SW 1271 (cell line): Measurements from ENCODE around the gene IFT122.
"Not testable (repeated sequence)": the region's sequence is repeated elsewhere in the genome, so short reads cannot be mapped to it uniquely, and the experiment has no call there.

Experiments used
- DNase-seq, 2 experiments: peaks; one replicate each; lab custom pipeline; 2025; lab: John Stamatoyannopoulos, UW

The IFT122 gene, protein sequence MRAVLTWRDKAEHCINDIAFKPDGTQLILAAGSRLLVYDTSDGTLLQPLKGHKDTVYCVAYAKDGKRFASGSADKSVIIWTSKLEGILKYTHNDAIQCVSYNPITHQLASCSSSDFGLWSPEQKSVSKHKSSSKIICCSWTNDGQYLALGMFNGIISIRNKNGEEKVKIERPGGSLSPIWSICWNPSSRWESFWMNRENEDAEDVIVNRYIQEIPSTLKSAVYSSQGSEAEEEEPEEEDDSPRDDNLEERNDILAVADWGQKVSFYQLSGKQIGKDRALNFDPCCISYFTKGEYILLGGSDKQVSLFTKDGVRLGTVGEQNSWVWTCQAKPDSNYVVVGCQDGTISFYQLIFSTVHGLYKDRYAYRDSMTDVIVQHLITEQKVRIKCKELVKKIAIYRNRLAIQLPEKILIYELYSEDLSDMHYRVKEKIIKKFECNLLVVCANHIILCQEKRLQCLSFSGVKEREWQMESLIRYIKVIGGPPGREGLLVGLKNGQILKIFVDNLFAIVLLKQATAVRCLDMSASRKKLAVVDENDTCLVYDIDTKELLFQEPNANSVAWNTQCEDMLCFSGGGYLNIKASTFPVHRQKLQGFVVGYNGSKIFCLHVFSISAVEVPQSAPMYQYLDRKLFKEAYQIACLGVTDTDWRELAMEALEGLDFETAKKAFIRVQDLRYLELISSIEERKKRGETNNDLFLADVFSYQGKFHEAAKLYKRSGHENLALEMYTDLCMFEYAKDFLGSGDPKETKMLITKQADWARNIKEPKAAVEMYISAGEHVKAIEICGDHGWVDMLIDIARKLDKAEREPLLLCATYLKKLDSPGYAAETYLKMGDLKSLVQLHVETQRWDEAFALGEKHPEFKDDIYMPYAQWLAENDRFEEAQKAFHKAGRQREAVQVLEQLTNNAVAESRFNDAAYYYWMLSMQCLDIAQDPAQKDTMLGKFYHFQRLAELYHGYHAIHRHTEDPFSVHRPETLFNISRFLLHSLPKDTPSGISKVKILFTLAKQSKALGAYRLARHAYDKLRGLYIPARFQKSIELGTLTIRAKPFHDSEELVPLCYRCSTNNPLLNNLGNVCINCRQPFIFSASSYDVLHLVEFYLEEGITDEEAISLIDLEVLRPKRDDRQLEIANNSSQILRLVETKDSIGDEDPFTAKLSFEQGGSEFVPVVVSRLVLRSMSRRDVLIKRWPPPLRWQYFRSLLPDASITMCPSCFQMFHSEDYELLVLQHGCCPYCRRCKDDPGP

DNA sequence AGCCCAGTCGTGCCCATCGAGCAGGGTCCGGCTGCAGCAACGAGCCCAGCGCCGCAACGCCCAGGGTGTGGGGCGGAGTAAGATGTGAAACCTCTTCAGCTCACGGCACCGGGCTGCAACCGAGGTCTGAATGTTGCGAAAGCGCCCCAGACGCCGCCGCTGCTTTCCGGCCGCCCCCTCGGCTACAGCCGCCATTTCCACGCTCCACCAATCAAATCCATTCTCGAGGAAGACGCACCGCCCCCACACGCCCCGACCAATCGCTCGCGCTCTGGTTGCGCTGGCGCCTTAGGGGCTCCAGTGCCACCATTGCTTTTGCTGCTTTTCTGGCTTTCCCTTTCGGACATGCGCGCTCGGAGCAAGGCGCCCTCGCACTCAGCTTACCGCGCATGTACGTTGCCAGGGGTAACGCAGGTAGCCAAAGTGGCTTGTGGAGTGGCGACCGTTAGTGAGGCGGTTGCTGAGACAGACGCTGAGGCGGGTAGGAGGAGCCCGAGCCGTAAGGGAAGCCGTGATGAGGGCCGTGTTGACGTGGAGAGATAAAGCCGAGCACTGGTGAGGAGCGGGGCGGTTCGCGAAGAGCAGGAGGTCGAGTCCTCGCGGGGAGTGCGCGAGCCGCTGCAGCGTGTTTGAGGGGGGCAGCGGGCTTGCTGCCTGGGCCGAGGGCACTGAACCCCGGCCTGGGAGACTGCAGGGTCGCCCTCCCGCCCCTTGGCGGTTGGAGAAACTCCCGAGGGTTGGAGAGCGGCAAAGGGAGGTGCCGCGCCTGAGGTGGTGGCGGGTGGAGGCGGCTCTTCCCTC, at the start of gene IFT122, which contains the start of gene MBD4:
TSS of gene IFT122 (plus strand) at position 408 of the 801 bp plus-strand sequence. CDS start at position 515, 107 bp downstream.
TSS of gene MBD4 (minus strand) at position 132 of the 801 bp plus-strand sequence. CDS start at position 17, 115 bp downstream.
- peak; percentile 99 for DNase-seq

DNA sequence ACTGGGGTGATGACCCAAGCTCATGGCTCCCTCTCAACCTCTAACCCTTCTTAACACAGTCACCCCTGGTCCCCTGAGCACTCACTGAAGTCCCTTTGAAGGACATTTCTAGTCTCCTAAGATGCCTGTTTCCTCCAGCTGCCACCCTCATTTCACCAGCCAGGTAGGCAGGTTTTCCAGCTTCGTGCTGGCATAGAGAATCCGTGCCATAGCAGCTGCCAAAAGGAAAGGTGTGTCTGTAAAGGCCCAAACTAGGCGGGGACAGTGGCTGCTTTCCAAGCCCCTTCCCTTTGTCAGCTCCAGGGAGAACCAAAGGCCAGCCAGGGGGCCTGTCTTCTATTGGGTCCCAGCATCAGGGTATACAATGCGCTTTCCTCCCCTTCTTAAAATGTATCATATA, 48.4 kb upstream of the IFT122 start:
- not testable (repeated sequence) for DNase-seq

DNA sequence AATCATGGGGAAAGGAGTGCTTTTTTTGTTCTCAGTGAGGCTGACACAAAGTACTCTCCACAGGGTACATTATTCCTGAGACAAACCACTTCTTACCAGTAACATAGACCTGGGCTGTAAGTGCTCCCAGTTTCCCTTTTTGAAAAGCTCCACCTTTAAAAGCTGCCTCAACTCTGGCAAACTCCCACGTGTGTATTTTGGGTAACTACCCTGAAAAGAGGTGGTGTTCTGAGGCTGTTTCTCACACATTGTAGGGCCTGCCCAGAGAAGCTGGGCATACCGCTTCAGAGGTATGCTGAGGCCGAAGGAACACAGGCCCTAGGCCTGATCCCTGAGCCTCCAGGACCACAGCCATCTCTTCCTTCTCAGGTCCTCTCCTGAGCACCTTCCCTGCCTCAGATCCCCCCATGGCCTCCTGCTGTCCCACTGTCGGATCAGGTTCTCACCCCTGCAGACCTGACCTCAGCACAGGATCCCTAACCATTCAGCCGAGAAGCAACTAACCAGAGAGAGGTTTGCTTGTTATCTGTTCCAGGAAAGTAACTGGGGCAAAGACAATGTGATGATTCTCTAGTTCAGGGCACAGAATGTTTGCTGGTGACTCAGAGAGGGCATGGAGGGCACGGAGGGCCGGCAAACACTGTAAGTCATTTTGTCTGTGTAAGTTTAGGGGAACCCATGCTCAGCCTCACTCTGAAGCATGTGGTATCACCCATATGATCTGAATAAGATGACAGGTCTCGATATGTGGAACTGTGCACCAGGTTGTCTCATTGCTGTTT, 47.7 kb upstream of the IFT122 start:
- not testable (repeated sequence) for DNase-seq

DNA sequence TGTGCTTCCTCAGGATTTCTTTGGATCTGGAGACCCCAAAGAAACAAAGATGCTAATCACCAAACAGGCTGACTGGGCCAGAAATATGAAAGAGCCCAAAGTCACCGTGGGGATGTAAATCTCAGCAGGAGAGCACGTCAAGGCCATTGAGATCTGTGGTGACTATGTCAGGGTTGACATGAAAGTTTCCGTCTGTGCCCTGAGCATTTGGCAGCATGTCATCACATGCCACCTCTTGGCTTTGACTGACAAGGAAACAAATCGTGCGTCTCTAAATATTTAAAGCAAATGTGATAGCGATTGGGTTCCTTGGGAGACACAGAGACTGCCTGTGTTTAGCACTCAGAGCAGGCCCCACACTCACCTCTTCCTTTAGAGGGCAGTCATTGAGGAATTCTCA, 46.8 kb upstream of the IFT122 start:
- no peak for DNase-seq

DNA sequence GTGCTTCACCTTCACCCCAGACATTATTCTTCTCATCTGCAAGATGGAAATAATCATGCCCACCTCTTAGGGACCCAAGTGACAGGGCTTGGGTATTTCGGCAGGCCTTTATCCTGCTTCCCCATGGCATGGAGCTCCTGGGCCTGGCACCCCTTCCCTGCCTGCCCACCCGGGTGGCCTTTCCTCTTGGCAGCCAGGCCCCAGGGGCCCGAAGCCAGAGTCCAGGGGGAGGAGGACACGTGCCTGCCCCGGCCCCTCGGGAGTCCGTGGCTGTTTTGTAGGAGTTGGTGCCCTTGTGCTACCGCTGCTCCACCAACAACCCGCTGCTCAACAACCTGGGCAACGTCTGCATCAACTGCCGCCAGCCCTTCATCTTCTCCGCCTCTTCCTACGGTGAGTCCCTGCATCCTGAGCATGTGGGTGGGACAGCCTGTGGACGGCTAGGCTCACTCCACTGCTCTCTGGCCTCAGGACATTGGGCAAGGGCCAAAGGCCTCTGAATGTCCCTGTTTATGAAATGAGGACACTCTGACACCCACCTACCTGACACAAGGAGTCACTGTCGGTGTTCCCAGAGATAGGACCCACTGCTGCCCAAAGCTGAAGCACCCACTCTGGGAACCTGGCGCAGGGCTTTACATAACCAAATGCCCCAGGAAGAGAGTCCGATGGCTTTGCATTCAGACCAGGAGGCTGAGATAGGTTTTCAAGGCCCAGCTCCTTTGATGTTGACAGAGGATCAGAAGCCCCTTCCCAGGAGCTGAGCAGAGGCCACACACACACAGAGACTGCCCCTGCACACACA, 46.1 kb upstream of the IFT122 start:
- not testable (repeated sequence) for DNase-seq

DNA sequence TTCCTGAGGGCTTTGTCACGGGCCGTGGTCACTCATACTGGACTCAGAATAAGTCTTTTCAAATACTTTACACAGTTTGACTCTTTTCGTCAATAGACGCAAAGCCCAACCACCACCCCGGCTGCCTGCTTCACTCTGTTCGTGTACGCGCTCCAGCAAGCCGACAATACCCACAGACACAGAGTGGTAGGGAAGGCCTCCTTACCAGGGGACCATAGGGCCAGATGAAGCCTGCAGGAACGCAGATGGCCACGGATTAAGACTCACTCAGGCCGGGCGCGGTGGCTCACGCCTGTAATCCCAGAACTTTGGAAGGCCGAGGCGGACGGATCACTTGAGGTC, 41.2 kb upstream of the IFT122 start:
- no peak for DNase-seq

DNA sequence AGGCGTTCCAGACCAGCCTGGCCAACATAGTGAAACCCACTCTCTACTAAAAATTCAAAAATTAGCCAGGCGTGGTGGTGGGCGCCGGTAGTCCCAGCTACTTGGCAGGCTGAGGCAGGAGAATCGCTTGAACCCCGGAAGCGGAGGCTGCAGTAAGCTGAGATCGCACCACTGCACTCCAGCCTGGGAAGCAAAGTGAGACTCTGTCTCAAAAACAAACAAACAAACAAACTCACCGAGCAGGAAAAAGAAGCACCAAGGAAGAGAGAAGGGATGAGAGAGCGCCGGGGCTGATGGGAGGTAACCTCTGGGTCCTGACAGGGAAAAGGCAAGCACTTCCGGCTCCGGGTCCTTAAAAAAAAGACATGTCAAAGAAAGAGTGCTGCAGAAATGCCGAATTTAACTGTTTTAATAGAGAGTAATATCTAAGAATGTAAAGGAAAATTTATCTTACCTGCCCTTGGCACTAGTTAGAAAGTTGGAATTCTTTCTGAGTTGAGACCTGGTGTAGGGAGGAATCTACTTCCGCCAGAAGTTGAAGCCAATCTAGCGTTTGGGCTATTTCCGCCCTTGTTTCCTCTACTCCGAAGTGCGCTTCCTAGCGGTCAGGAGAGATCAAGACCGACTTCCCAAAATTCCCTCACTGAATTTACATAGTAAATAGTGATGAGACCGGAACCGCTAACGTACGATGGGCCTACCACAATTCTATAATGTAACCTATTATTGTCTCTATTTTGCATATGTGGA, 40.7 kb upstream of the IFT122 start:
- DNase-seq: peak; percentile 83 to 98

DNA sequence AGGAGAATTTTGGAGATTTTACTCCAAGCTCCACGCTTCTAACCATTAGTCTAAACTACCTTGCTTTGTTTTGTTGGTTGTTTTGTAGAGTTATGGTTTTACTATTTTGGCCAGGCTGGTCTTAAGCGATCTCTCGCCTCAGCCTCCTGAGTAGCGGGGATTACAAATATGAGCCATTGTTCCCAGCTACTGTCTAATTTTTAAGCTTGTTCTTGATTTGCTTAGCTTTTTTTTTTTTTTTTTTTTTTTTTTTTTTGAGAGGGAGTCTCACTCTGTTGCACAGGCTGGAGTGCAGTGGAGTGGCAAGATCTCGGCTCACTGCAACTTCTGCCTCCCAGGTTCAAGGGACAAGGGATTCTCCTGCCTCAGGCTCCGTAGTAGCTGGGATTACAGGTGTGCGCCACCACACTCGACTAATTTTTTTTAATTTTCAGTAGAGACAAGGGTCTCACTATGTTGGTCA, 40.1 kb upstream of the IFT122 start:
- DNase-seq: no peak

DNA sequence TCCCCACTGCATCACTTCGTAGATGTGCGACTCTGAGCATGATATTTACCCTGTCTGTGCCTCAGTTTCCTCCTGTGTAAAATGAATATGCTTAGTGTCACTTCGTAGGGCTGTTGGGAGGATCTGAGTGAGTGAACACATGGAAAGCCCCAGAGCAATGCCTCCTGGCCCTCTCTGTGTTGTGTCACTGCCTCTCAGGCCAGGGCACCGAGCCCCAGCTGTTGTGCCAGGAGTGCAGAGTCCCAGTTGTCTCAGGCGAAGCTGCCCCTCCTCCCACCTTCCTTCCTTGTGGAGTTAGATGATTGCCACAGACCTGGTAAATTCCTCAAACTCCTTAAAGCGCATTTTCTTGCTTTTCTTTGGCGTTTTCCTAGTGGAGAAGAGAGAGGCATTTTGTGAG, 37.8 kb upstream of the IFT122 start:
- DNase-seq: no peak

DNA sequence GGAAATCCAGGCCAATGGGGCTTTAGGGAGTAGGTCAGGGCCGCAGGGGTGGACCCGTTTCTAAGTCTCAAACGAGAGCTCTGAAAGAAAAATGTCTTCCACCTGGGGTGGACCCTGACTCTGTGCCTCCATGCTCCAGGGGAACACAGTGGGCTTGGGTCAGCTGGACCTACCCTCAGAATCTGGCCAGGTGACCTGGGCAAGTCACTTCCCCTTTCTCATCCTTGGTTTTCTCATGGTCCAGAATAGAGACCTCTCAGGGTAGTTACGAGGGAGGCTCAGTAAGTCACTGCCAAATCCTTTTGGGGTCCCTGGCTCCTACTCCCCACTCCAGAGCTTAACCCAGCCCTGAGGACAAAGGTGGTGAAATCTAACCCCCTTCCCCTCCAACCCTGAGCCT, 37.4 kb upstream of the IFT122 start:
- no peak for DNase-seq

DNA sequence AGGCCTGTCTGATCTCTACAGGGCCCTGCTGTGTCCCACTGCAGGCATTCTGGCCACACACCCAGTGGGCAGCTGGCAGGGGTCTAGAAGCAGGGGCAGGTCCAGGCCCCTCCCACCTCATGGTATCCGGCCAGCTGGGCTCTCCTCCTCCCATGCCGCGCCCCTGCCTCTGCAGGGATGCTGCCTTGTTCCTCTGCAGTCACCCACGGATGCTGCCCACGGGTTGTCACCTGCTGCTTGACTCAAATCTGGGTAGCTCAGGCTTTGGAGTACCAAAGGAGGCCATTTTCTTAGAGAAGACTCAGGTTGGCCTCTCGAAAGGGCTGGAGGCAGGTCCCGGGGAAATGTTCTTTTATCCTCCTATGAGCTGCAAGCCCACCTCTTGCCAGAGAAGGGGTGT, 36.6 kb upstream of the IFT122 start:
- DNase-seq: no peak

DNA sequence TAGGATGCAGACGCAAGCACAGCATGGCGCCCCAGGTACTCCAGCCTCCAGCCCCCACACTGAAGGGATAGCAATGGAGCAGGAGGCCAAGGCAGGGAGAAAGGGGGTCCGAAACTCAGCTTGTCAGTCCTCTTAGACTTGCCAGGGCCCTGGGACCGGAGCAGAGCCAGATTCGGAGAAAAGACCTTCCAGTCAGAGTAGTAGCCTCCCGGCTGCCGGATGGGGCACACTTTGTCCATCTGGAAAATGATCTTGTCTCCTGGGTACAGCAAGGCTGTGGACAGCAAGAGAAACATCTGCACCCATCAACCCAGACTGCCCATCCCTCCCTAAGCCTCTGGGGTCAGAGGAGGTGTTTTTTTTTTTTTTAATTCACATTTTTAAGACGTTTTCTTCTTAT, 35.9 kb upstream of the IFT122 start:
- DNase-seq: no peak

DNA sequence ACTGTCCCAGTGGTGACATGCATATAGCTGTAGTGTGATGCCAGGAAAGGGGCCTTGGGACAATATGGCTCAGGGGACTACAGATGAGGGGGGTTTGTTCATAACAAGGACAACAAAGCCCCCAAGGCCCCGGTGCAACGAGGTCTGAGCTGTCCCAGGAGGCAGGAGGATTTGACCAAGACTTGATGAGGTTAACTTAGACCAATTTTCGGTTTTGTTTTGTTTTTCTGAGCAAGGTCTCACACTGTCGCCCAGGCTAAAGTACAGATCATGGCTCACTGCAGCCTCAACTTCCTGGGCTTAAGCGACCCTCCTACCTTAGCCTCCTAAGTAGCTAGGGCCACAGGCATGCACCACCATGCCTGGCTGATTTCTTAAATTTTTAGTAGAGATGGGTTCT, 35.4 kb upstream of the IFT122 start:
- DNase-seq: no peak

DNA sequence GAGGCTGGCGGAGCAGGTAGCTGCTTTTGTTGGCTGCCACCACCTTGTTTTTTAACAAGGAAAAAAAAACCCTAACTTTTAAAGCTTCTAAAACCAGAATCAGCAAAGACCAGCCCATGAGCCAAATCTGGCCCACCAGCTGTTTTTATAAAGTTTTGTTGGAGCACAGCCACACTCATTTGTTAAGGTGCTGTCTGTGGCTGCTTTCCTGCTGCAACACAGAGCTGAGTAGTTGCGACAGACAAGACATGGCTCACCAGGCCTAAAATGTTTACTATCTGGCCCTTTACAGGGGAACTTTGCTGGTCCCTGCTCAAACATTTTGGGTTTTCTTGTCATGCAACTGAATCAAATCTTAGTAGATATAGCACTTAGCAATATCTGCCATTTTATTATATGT, 30.5 kb upstream of the IFT122 start:
- DNase-seq: no peak

DNA sequence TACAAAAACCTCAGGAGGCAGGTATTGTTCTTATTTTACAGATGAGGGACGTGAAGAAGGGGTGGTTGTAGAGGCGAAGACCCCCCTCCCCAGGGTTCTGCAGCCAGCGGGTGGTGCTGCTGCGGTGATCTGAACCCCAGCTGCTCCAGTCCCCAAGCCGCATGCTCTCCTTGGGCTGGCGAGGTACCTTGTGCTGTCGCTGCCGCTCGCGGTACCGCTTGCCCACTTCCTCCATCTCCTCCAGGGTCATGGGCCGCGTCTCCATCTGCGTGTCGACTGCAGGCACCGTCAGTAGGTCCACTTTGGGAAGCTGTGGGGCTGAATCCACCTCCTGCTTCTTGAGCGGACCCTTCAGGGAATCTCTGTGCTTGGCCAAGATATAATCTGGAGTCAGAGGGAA, 29.1 kb upstream of the IFT122 start:
- DNase-seq: no peak

DNA sequence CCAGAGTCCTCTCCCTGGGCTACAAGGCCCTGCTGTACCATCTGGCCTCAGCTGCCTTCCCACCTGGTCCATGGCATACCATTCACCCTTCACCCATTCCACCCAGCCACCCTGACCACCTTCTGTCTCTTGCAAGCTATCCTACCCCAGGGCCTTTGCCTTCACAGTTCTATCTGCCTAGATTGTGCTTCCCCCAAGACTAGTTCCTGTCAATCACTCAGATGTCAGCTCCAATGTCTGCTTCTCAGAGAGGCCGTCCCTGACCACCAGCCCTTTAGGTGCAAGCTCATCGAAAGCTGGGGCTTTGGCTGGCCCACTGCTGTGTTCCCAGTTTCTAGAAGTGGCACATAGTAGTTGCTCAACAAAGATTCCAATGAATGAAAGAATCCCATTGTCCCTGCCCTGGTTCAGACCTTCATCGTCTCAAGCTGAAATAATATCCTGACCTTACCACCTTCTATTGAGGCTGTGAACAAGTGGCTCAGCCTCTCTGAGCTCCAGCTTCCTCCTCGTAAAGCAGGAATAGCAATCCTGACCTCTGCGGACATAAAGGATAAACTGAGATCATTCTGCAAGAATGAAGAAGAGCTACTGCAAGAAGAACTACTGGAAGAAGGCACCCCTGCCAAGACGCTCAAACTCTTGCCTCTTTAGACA, 27.4 kb upstream of the IFT122 start:
- no peak for DNase-seq

DNA sequence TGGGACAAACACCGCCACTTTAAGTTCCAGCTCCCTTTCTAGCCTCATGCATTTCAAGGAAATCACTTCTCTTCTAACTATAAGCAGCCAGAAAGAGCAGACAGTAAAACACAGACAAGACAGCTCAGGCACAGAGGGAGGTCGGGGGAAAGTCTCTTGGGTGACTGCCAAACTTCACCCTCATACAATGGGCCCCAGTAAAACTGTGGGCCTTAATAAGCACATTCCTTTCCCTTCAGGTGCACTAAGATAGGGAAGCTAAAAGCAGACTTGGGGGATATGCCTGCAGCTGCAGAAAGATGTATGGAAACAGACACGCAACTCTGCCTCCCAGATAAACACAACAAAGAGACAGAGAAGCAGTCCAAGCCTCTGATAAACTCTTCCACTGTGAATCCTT, 26.8 kb upstream of the IFT122 start:
- not testable (repeated sequence) for DNase-seq
